Measurements from ENCODE around the gene TMEM183A.

The TMEM183A gene

GRCh38 chr1:203069030-203069747, 62.0 kb downstream of the TMEM183A start:
- no peak for DNase-seq (ENCODE audit: low read depth in 3 of 3)

GRCh38 chr1:203072002-203072602, 64.9 kb downstream of the TMEM183A start:
- no peak for DNase-seq (ENCODE audit: low read depth in 3 of 3)

GRCh38 chr1:203072911-203073310, 65.7 kb downstream of the TMEM183A start:
- DNase-seq (ENCODE audit: low read depth in 3 of 3), result no peak

GRCh38 chr1:203073469-203073868, 66.3 kb downstream of the TMEM183A start:
- DNase-seq (ENCODE audit: low read depth in 3 of 3), result no peak
